Tibial nerve (tissue), 4 donors: ENCODE measurements around the gene NRXN2. TPM values are rescaled to one million over a fixed set of nuclear protein-coding genes. Genes with fewer than 3 reads are reported as not detected.

Experiments used
- DNase-seq, 2 donors: peaks; one replicate each; pipeline ENCODE4 v3.0.0-alpha.2; 2019; ENCODE audit warnings: low spot score in 2 of 2
- H3K27ac ChIP-seq, 4 donors: fragments of 200-600 bp; sonication (generic) in 3 of 4; one replicate each; pipeline ENCODE4 v1.5.1; 2017 to 2019; ENCODE audit warnings: mild to moderate bottlenecking in 1 of 4
- H3K27me3 ChIP-seq, 2 donors: fragments of 200-600 bp; sonication (generic) in 1 of 2; one replicate each; pipeline versions ENCODE4 v1.5.1 to v1.6.0; 2017 to 2019
- H3K36me3 ChIP-seq, 3 donors: fragments of 200-600 bp; sonication (generic); one replicate each; pipeline ENCODE4 v1.5.1; 2018 to 2019
- H3K4me1 ChIP-seq, 4 donors: fragments of 200-600 bp; sonication (generic) in 3 of 4; one replicate each; pipeline ENCODE4 v1.5.1; 2017 to 2019
- H3K4me3 ChIP-seq, 4 donors: fragments of 200-600 bp; sonication (generic) in 3 of 4; one replicate each; pipeline ENCODE4 v1.5.1; 2017 to 2019; ENCODE audit warnings: mild to moderate bottlenecking in 1 of 4, moderate library complexity in 1 of 4
- H3K9me3 ChIP-seq, 4 donors: fragments of 200-600 bp; sonication (generic) in 3 of 4; one replicate each; pipeline ENCODE4 v1.5.1; 2017 to 2019
- CTCF ChIP-seq, 5 experiments: fragments of 200-600 bp in 3 of 5; fragments of 450-650 bp in 2 of 5; sonication (generic) in 3 of 5; IDR thresholded peaks; one replicate each; pipeline ENCODE4 v1.5.1; 2016 to 2019; ENCODE audit warnings: antibody characterized with exemption in 5 of 5, mild to moderate bottlenecking in 3 of 5, moderate library complexity in 2 of 5
- EP300 ChIP-seq, 2 donors: sonication (generic); formaldehyde crosslinking; IDR thresholded peaks; one replicate each; pipeline ENCODE4 v1.6.1; 2017; ENCODE audit warnings: antibody characterized with exemption in 2 of 2, mild to moderate bottlenecking in 1 of 2
- POLR2A ChIP-seq, 2 donors: fragments of 450-650 bp; IDR thresholded peaks; one replicate each; pipeline ENCODE4 v1.6.1; 2017; ENCODE audit warnings: antibody characterized with exemption in 2 of 2, mild to moderate bottlenecking in 2 of 2, moderate library complexity in 2 of 2
- WGBS, 2 donors: methylation state at CpG; one replicate each; pipeline ENCODE4 v1.1.5; 2018; 5-methylcytosine and 5-hydroxymethylcytosine counted together
- total RNA-seq, 4 donors: library from RNA; depleted of rRNA; stranded (reverse); fragments of >200 nt; gene quantifications; one replicate each; pipeline ENCODE4 v1.1.0, GENCODE V29; 2016

The NRXN2 gene
- total RNA-seq, 4 donors from 2014 or later: 1.7 to 25.5 (median 8.7) TPM

GRCh38 chr11:64608636-64609035 lies 114.4 kb downstream of the NRXN2 start:
- H3K4me3 ChIP-seq: no peak overlapping the region
- DNase-seq: no peak
- TF ChIP-seq CTCF (IDR thresholded peaks at IDR 0.05) (no peak), POLR2A (IDR thresholded peaks at IDR 0.05) (no peak), EP300 (IDR thresholded peaks at IDR 0.05) (no peak)
- whole genome bisulfite sequencing, 2 donors: 40% methylated on average over 12 of the region's 12 CpGs
- H3K27ac ChIP-seq: no peak overlapping the region
- H3K27me3 ChIP-seq: peaks cover 0 to 8% of the 10 kb centered on the region in 2 donors
- no peaks in the 10 kb centered on the region for H3K9me3 ChIP-seq
- H3K4me1 ChIP-seq: peaks cover 0 to 20% (median 0%) of the 10 kb centered on the region in 4 donors
- H3K36me3 ChIP-seq: no peaks in the 10 kb centered on the region

GRCh38 chr11:64608046-64608445 lies 115.0 kb downstream of the NRXN2 start:
- no peak for DNase-seq
- Histone ChIP-seq H3K4me1 (peaks cover 0 to 20% (median 0%) of the 10 kb centered on the region in 4 donors), H3K9me3 (no peaks in the 10 kb centered on the region), H3K36me3 (no peaks in the 10 kb centered on the region), H3K4me3 (peak overlapping the region in 3 of 4 donors; percentile 7 to 36 (median 15)), H3K27ac (peak overlapping the region in 2 of 4 donors; percentile 11 to 24), H3K27me3 (peaks cover 0 to 8% of the 10 kb centered on the region in 2 donors)
- no peak for TF ChIP-seq POLR2A (IDR thresholded peaks at IDR 0.05)
- TF ChIP-seq EP300 (IDR thresholded peaks at IDR 0.05): no peak
- no peak for TF ChIP-seq CTCF (IDR thresholded peaks at IDR 0.05)
- 16 to 19% methylated on average over 18 of the region's 18 CpGs for WGBS, 2 donors

- no peak for DNase-seq
- Histone ChIP-seq H3K9me3 (no peaks in the 10 kb centered on the region), H3K36me3 (no peaks in the 10 kb centered on the region), H3K27ac (peak overlapping the region in 2 of 4 donors; percentile 11 to 24), H3K27me3 (peaks cover 0 to 8% of the 10 kb centered on the region in 2 donors), H3K4me1 (peaks cover 0 to 20% (median 0%) of the 10 kb centered on the region in 4 donors), H3K4me3 (peak overlapping the region in 3 of 4 donors; percentile 7 to 36 (median 15))
- 54 to 79% methylated on average over 30 to 38 of the region's 55 CpGs for WGBS, 2 donors
- TF ChIP-seq POLR2A (IDR thresholded peaks at IDR 0.05) (no peak), CTCF (IDR thresholded peaks at IDR 0.05) (no peak), EP300 (IDR thresholded peaks at IDR 0.05) (no peak)
These were observed 115.5 kb downstream of the NRXN2 start for GRCh38 chr11:64607381-64607985.

- H3K9me3 ChIP-seq: no peaks in the 10 kb centered on the region
- peaks cover 0 to 20% (median 0%) of the 10 kb centered on the region in 4 donors for H3K4me1 ChIP-seq
- H3K27me3 ChIP-seq: peaks cover 0 to 8% of the 10 kb centered on the region in 2 donors
- peak overlapping the region in 1 of 4 donors; percentile 11 for H3K27ac ChIP-seq
- WGBS, 2 donors: 73 to 74% methylated on average over 23 of the region's 23 CpGs
- no peaks in the 10 kb centered on the region for H3K36me3 ChIP-seq
- H3K4me3 ChIP-seq: no peak overlapping the region
- no peak for DNase-seq
- no peak for TF ChIP-seq EP300 (IDR thresholded peaks at IDR 0.05)
- no peak for TF ChIP-seq POLR2A (IDR thresholded peaks at IDR 0.05)
- no peak for TF ChIP-seq CTCF (IDR thresholded peaks at IDR 0.05)
These were observed 116.1 kb downstream of the NRXN2 start for GRCh38 chr11:64606796-64607380.
